ENCODE measurements around the gene CHIC2.
"Not testable (repeated sequence)": the region's sequence is repeated elsewhere in the genome, so short reads cannot be mapped to it uniquely, and the experiment has no call there.

CHIC2 gene

GRCh38 chr4:54056360-54056759, 8.0 kb downstream of the CHIC2 start:
- DNase-seq = no peak

GRCh38 chr4:54055494-54055893, 8.9 kb downstream of the CHIC2 start:
- no peak for DNase-seq

GRCh38 chr4:54054501-54054900, 9.9 kb downstream of the CHIC2 start:
- no peak for DNase-seq

- peak; percentile 5 for DNase-seq
These were observed 11.1 kb downstream of the CHIC2 start for GRCh38 chr4:54053322-54053721.

GRCh38 chr4:54050214-54050904, 14.0 kb downstream of the CHIC2 start:
- DNase-seq = peak; percentile 68

GRCh38 chr4:54043630-54044029, 20.8 kb downstream of the CHIC2 start:
- not testable (repeated sequence) for DNase-seq

- DNase-seq = no peak
These were observed 22.5 kb downstream of the CHIC2 start for GRCh38 chr4:54041933-54042332.

GRCh38 chr4:54041100-54041499, 23.3 kb downstream of the CHIC2 start:
- no peak for DNase-seq

GRCh38 chr4:54038056-54038455, 26.3 kb downstream of the CHIC2 start:
- no peak for DNase-seq

GRCh38 chr4:54036184-54036583, 28.2 kb downstream of the CHIC2 start:
- no peak for DNase-seq

- DNase-seq = no peak
These were observed 31.8 kb downstream of the CHIC2 start for GRCh38 chr4:54032558-54033135.

- no peak for DNase-seq
These were observed 37.1 kb downstream of the CHIC2 start for GRCh38 chr4:54027311-54027710.

- no peak for DNase-seq
These were observed 38.8 kb downstream of the CHIC2 start for GRCh38 chr4:54025582-54025981.

- DNase-seq = not testable (repeated sequence)
These were observed 41.4 kb downstream of the CHIC2 start for GRCh38 chr4:54023019-54023418.

GRCh38 chr4:54017974-54018373, 46.4 kb downstream of the CHIC2 start:
- DNase-seq = no peak

- no peak for DNase-seq
These were observed 47.1 kb downstream of the CHIC2 start for GRCh38 chr4:54017308-54017707.

- DNase-seq = no peak
These were observed 47.9 kb downstream of the CHIC2 start for GRCh38 chr4:54016504-54016903.

- DNase-seq = no peak
These were observed 48.9 kb downstream of the CHIC2 start for GRCh38 chr4:54015423-54016030.

GRCh38 chr4:54014666-54015160, 49.7 kb downstream of the CHIC2 start:
- no peak for DNase-seq

- DNase-seq = no peak
These were observed 53.2 kb downstream of the CHIC2 start for GRCh38 chr4:54011201-54011600.

- DNase-seq = no peak
These were observed 57.6 kb downstream of the CHIC2 start for GRCh38 chr4:54006755-54007154.

- DNase-seq = peak; percentile 29
These were observed 58.9 kb downstream of the CHIC2 start for GRCh38 chr4:54005475-54005874.

GRCh38 chr4:54004463-54004862, 59.9 kb downstream of the CHIC2 start:
- no peak for DNase-seq

- no peak for DNase-seq
These were observed 62.6 kb downstream of the CHIC2 start for GRCh38 chr4:54001668-54002365.
